Endothelial cell of umbilical vein (primary cell): Measurements from ENCODE around the gene AP1B1.

Experiments
- CTCF ChIP-seq, 2 donors: IDR thresholded peaks; 1 replicate in 1 of 2; 2 replicates in 1 of 2; pipeline ENCODE4 v1.5.1; 2011; ENCODE audit warnings: low read length in 2 of 2, mild to moderate bottlenecking in 2 of 2, moderate library complexity in 2 of 2, control low read depth in 1 of 2, inconsistent platforms in 1 of 2, low read depth in 1 of 2; ENCODE audit not compliant: insufficient read depth in 1 of 2; ENCODE audit errors: extremely low read depth in 1 of 2
- MAX ChIP-seq: IDR thresholded peaks from 2 replicates; pipeline ENCODE4 v1.6.1; 2011; ENCODE audit not compliant: insufficient read depth, insufficient read length
- POLR2A ChIP-seq: IDR thresholded peaks from 2 replicates; pipeline ENCODE4 v1.6.1; 2012; ENCODE audit warnings: low read depth, mild to moderate bottlenecking, control low read depth, low read length
- POLR2AphosphoS5 ChIP-seq: IDR thresholded peaks from 2 replicates; pipeline ENCODE4 v1.6.1; 2012; ENCODE audit warnings: low read depth, mild to moderate bottlenecking, control low read depth, low read length, moderate library complexity; ENCODE audit not compliant: insufficient read depth

GRCh38 chr22:29300467-29300806 is 87.9 kb downstream of the AP1B1 start:
- TF ChIP-seq POLR2A (no peak), CTCF (IDR thresholded peaks at IDR 0.05; ENCODE audit: extremely low read depth in 1 of 2, insufficient read depth in 1 of 2, low read depth in 1 of 2, low read length in 2 of 2) (no peak), POLR2AphosphoS5 (no peak), MAX (no peak)
